GM18526 (cell line): ENCODE results near the gene RXFP2.

Experiments
- POLR2A ChIP-seq: IDR thresholded peaks from 3 replicates; pipeline ENCODE4 v1.6.1; 2011; ENCODE audit not compliant: insufficient read length; ENCODE audit errors: extremely low read depth

The RXFP2 gene

DNA sequence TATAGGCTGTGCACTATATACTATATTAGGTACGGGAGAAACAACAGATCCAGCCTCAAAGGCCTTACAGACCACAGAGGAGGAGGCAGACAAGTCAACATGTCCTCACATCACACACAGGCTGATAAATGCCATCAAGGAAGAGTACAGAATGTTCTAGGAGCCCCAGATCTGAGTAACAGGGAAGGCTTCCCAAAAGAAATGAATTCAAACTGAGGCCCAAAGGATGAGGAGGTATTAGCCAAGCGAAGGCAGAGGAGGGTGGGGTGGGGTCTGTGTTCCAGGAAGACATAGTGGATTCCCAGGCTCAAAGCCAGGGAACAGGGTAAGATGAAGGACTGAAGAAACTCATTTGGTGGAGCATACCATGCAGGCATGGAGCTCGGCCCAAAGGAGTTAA lies 55.1 kb downstream of the RXFP2 start:
- no peak for TF ChIP-seq POLR2A

DNA sequence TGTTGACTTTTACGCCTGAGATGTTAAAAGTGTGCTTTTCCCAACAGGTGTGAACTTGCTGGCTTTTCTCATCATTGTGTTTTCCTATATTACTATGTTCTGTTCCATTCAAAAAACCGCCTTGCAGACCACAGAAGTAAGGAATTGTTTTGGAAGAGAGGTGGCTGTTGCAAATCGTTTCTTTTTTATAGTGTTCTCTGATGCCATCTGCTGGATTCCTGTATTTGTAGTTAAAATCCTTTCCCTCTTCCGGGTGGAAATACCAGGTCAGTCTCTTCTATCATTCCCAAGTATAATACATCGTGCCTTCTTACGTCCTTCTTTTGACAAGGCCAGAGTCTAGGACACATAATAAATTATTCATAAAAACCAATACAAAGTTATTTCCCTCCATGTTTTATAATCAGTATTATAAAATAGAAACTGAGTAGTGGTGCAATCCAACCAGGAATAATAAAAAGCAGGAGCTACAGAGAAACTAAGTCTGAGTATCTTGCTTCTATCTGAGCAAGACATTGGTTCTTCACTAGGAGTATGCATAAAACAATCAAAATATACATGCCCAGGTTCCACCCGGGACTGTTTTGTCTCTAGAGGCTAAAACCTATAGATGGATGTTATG lies 57.9 kb downstream of the RXFP2 start:
- TF ChIP-seq POLR2A = no peak

DNA sequence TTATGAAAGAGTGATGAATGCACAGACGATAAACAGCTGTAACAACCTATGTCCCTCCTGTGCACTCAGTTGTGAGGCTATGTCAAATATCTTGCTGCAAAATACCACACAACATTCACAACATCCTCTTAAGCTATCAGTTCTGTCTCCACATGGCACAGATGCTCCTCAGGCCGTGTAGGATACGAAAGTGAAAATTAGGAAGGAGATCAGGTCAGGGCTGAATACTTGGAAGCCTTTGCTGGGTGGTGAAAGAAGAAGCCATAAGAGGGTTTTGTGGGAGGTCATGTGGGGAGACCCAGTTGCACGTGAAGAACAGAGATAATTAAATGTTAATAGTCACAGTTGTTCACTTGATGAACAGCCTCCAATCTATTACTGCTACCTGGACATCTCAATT lies 58.9 kb downstream of the RXFP2 start:
- no peak for TF ChIP-seq POLR2A

DNA sequence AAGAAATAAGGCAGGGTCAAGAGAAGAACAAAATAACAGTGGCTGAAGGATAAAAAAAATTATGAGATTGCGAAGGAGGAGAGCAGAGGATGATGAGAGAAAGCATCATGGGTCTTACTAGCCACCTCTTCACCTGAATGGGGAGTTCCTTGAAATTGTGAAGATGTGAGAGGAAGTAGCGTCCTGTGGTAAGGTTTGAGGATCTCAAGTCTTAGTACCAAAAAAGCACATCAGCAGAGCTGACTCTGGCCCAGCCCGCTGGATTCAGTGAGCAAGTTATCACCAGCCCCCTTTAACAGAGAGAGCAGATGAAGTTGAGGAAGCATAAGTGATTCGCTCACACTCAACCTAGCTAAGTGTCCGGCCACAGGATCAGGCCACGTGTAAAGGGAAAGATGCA lies 61.8 kb downstream of the RXFP2 start:
- TF ChIP-seq POLR2A = no peak

DNA sequence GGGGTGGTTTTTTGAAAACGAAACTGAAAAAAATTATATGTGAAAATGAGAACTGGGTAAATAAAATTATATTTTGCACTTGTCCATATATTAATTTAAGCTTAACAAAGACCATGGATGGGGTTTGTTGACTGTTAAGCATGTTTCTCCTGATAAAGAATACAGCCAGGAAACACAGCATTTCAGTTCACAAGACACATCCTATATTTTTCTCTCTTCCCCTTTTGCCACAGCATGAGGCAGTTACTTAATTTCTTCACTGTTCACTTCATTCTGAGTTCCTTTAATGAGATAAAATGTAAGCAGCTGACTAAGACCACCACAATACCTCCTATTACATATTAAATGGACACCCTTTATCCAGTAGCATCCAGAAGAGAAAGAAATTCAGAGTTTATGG lies 64.0 kb downstream of the RXFP2 start:
- no peak for TF ChIP-seq POLR2A

DNA sequence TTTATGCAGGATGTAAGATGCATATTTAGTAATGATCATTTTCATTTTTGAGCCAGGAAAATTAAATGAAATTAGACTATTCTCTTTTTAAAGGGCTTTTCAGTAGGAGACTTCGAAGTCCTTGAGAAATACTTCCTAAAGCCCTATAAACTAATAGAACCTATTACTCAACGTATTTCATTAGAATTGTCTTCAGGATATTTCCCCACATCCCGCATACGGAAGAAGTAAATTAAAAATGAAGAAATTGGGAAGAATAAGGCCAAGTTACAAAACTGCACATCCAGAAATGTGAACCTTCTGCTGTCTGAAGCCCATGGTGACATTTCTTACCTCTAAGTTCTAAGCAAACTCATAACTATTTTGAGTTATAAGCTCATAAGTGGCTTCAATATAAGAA lies 66.5 kb downstream of the RXFP2 start:
- TF ChIP-seq POLR2A = no peak

DNA sequence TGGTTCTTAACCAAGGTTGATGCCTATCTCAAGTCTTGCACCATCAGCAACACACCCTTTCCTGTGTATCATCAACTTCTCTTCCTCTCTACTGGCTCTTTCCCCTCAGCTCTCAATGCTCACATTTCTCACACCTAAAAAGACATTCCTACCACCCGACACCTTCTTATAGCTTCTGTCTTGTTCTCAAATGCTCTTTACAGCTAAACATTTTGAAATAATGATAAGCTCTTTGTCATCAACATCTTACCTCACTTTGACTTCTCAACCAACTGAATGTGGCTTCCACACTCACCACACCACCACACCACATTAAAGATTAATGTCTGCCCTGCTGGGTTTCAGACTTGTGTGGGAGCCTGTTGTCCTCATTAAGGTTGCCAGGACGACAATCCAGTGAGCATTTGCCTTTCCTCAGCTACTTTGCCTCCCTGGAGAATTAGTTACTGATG lies 67.8 kb downstream of the RXFP2 start:
- TF ChIP-seq POLR2A = no peak

DNA sequence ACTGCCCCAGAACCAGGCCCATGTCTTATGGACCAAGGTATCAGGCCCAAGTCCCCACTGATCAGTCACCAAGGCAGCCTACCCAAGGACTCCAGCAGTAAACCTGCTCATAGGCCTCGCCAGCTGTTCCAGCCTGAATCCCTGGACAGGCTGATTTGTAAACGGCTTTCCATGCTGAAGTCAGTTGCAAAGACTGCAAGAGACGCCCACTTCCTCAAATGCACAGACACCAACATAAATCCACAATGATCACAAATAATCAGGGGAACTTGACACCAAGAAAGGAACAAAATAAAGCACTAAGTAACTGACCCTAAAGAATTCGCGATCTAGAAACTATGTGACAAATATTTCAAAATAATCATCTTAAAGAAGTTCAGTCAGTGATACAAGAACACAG lies 75.2 kb downstream of the RXFP2 start:
- TF ChIP-seq POLR2A = no peak

DNA sequence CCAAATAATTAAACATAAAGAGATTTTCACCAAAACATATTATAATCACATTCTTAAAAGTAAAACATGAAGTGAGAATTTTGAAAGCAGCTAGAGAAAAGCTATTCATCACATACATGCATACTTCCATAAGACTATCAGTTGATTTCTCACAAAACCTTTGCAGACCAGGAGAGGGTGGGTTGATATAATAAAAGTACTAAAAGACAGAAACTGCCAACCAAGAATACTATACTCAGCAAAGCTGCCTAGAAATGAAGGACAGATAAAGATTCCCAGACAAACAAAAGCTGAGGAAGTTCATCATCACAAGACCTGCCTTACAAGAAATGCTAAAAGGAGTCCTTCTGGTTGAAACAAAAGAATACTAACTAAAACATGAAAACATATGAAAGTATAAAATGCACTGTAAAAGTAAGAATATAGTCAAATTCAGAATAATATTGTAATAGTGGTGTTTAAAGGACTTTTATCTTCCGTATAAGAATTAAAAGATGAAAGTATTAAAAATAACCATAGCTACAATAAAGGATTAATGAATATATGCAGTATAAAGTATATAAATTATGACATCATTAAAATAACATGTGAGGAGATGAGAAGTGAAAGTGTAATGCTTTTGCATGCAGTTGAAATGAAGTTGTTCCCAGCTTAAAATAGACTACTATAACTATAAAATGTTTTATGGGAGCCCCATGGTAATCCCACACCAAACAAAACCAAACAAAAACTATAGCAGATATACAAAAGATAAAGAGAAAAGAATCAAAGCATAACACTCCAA lies 76.2 kb downstream of the RXFP2 start:
- no peak for TF ChIP-seq POLR2A

DNA sequence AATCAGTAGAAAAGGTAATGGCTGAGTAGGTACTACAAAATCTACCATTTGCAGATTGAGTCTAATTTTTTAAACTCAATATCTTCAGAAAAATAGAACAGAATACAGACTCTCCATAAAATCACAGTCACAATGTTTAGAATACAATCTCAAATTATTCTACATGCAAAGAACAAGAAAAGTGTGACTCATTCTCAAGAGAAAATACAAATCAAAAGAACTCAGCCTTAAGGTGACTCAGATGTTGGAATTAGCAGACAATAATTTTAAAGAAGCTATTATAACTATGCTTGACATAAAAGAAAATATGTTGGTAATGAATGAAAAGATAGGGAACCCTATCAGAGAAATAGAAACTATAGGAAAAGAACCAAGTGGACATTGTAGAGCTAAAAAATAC lies 78.9 kb downstream of the RXFP2 start:
- no peak for TF ChIP-seq POLR2A

DNA sequence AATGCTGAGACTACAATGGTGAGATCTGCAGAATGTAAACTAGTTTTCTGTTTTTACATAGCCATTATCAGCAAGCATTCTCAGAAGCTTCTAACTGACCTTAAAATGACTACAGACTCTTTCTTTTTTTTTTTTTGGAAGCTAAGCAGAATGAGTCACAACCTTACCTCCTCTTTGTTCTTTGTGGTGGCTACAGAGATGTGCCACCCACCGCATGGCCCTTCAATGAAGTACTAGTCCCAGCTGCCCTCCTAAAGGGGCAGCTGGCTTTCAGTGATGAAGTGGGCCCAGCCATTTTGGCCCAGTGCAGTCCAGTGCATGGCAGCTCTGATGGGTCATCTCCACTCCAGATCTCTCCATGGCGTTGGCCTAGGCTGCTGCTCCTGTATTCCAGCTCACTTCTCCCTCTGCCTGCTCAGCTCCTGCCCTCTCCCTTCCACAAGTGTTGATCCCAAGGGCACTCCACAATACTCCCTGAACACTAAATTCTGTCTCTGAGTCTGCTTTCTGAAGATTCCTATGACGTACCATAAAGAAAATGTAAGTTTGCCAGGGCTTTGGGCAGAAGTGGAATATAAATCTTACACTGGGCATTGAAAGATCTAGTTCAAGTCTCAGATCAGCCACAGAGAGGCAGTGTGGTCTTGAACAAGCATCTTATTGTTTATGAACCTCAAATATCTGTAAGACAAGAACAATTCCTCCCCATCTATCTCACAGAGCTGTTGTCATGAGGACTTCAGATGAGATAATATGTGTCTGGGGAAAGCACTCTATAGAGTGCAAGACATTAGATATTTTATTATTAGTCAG lies 85.6 kb downstream of the RXFP2 start:
- no peak for TF ChIP-seq POLR2A

DNA sequence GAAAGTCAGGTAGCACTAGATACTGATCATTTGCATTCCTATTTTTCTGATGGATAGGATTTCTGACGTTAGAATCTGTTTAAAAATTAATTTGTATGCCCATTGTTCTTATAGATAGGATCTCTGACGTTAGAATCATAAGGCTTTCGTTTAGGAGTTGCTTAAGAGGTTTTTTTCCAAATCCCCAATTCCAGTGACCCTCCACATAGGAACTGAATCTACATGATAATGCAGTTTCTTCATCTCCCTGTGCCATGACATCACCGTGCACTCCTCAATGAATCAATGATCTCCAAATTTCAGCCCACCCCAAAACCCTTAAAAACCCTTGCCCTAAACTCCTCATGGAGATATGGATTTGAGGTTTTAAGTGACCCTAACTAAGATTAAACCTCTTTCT lies 87.2 kb downstream of the RXFP2 start:
- no peak for TF ChIP-seq POLR2A

DNA sequence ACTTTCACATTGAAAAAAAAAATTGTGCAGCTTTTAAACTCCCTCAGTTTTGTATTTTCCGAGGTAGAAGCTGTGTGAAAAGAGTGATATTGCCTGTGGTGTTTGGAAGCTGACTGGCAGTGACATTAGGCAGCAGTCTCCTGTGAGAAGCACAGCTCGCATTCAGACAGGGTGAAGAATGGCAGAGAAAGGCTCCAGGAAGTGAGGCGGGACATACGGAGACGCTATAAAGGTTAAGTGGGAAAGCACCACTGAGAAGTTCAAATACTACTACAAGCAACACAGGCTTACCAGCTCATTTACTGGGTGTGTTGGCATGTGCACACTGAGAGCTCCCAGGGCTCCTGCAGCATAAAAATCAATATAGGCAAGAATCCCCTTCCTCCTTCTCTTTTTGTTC lies 88.4 kb downstream of the RXFP2 start:
- TF ChIP-seq POLR2A = no peak

DNA sequence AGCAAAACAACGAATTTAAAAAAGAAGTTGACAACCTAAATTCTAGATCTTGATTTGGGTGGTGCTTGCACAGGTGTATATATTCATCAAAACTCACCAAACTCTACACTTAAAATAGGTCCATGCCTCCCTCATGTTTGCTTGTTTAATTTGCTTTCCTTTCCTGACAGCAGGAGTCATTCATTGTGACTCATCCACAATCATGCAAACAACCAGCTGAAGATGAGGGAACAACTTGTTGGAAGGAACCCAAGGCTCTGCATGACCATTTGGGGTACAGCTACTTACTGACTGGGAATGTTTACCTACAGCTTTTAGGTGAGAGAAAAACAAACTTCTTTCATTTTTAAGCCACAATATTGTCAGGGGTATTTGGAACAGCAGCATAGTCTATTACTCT lies 96.6 kb downstream of the RXFP2 start:
- TF ChIP-seq POLR2A = no peak

DNA sequence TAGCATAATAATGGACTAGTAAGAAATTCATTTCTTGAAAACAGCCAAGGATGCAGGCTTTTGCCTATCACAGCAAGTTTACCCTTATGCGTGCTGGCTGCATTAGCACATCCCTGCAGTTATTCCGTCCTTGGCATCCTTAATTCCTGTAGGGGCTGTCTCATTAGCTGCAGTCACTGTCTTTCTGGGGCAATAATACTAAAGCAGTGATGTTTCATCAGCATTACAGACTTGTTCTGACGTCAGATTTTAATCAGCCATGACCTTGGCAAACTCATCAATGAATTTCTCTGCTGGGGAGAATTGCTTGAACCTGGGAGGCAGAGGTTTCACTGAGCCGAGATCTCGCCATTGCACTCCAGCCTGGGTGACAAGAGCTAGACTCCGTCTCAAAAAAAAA lies 103.7 kb downstream of the RXFP2 start:
- no peak for TF ChIP-seq POLR2A

DNA sequence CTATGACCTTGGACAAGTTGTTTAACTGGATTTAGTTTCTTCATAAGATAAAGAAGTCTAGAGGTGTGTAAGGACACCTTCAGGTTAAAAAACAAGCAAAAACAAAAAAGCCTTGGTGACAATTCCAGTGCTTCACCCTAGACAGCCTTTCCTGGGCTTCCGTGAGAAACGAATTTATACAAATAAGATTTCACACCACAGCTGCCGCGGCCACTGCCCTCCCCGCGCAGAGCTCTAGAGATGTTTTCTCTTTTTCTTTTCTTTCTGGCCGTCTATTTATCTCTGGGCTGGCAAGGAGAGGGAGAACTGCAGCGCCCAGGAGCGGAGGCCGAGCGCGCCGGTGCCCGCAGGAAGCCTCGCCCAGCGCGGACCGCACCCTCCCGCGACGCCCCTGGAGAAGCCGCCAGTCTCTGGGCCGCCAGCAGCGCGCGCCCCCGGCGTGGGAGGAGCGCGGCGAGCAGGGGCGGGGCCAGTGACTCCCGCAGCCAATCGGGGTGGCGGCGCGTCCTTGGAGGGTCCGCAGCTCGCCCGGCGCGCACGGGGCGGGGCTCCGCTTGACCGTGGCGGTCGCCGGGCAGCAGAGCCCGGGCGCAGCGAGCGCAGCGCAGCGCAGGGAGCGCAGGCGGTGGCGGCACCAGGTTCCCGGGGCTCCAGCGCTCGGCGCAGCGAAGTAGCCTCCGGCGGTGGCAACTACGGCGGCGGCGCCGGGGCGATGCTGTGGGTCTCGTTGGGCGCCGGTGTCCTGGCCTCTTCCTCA lies 107.0 kb downstream of the RXFP2 start:
- TF ChIP-seq POLR2A = no peak
